ENCODE data around the gene ELMO1.

ELMO1 gene

GRCh38 chr7:37352251-37352880 is 96.3 kb downstream of the ELMO1 start:
- in situ Hi-C loops (cut with MboI; ENCODE audit: low sequenced_read_pairs) = no loop called here

GRCh38 chr7:37351716-37352115 is 96.9 kb downstream of the ELMO1 start:
- in situ Hi-C loops (cut with MboI; ENCODE audit: low sequenced_read_pairs) = no loop called here

- in situ Hi-C loops (cut with MboI; ENCODE audit: low sequenced_read_pairs) = no loop called here
Measured at GRCh38 chr7:37349979-37350590, 98.6 kb downstream of the ELMO1 start.

GRCh38 chr7:37348982-37349381 is 99.7 kb downstream of the ELMO1 start:
- in situ Hi-C loops (cut with MboI; ENCODE audit: low sequenced_read_pairs) = no loop called here

GRCh38 chr7:37346761-37347160 is 101.9 kb downstream of the ELMO1 start:
- in situ Hi-C loops (cut with MboI; ENCODE audit: low sequenced_read_pairs) = no loop called here

GRCh38 chr7:37344886-37345579 is 103.6 kb downstream of the ELMO1 start:
- in situ Hi-C loops (cut with MboI; ENCODE audit: low sequenced_read_pairs) = no loop called here

- in situ Hi-C loops (cut with MboI; ENCODE audit: low sequenced_read_pairs) = no loop called here
Measured at GRCh38 chr7:37342688-37343471, 105.8 kb downstream of the ELMO1 start.

- in situ Hi-C loops (cut with MboI; ENCODE audit: low sequenced_read_pairs) = no loop called here
Measured at GRCh38 chr7:37342176-37342687, 106.4 kb downstream of the ELMO1 start.

GRCh38 chr7:37341033-37341630 is 107.5 kb downstream of the ELMO1 start:
- in situ Hi-C loops (cut with MboI; ENCODE audit: low sequenced_read_pairs) = no loop called here

- in situ Hi-C loops (cut with MboI; ENCODE audit: low sequenced_read_pairs) = no loop called here
Measured at GRCh38 chr7:37338966-37339365, 109.7 kb downstream of the ELMO1 start.

GRCh38 chr7:37337522-37337921 is 111.1 kb downstream of the ELMO1 start:
- in situ Hi-C loops (cut with MboI; ENCODE audit: low sequenced_read_pairs) = no loop called here

- in situ Hi-C loops (cut with MboI; ENCODE audit: low sequenced_read_pairs) = no loop called here
Measured at GRCh38 chr7:37336259-37336658, 112.4 kb downstream of the ELMO1 start.

- in situ Hi-C loops (cut with MboI; ENCODE audit: low sequenced_read_pairs) = no loop called here
Measured at GRCh38 chr7:37333075-37333474, 115.6 kb downstream of the ELMO1 start.

GRCh38 chr7:37332243-37333016 is 116.2 kb downstream of the ELMO1 start:
- in situ Hi-C loops (cut with MboI; ENCODE audit: low sequenced_read_pairs) = no loop called here

- in situ Hi-C loops (cut with MboI; ENCODE audit: low sequenced_read_pairs) = no loop called here
Measured at GRCh38 chr7:37330775-37331174, 117.9 kb downstream of the ELMO1 start.

- in situ Hi-C loops (cut with MboI; ENCODE audit: low sequenced_read_pairs) = no loop called here
Measured at GRCh38 chr7:37329940-37330339, 118.7 kb downstream of the ELMO1 start.

GRCh38 chr7:37327288-37327687 is 121.4 kb downstream of the ELMO1 start:
- in situ Hi-C loops (cut with MboI; ENCODE audit: low sequenced_read_pairs) = no loop called here

GRCh38 chr7:37323966-37324365 is 124.7 kb downstream of the ELMO1 start:
- in situ Hi-C loops (cut with MboI; ENCODE audit: low sequenced_read_pairs) = no loop called here

- in situ Hi-C loops (cut with MboI; ENCODE audit: low sequenced_read_pairs) = no loop called here
Measured at GRCh38 chr7:37322831-37323230, 125.8 kb downstream of the ELMO1 start.

GRCh38 chr7:37320848-37321468 is 127.7 kb downstream of the ELMO1 start:
- in situ Hi-C loops (cut with MboI; ENCODE audit: low sequenced_read_pairs) = no loop called here

All from hTERT RPE-1 (cell line).